Lower leg skin (tissue), 4 donors: ENCODE results near the gene PAPOLB. TPM values are rescaled to one million over a fixed set of nuclear protein-coding genes. Genes with fewer than 3 reads are reported as not detected.

Source experiments
- DNase-seq, 2 donors: peaks; one replicate each; pipeline ENCODE4 v3.0.0-alpha.2; 2019; ENCODE audit warnings: low spot score in 2 of 2
- H3K4me3 ChIP-seq: fragments of 200-600 bp; sonication (generic); 2 replicates; pipeline ENCODE4 v1.5.1; 2017; ENCODE audit warnings: mild to moderate bottlenecking, low read depth; ENCODE audit not compliant: poor library complexity, severe bottlenecking
- CTCF ChIP-seq, 3 donors: fragments of 450-650 bp; IDR thresholded peaks; one replicate each; pipeline ENCODE4 v1.5.1; 2016; ENCODE audit warnings: antibody characterized with exemption in 3 of 3, mild to moderate bottlenecking in 3 of 3, moderate library complexity in 2 of 3
- POLR2A ChIP-seq, 2 donors: fragments of 450-650 bp; IDR thresholded peaks; one replicate each; pipeline ENCODE4 v1.6.1; 2016 to 2017; ENCODE audit warnings: antibody characterized with exemption in 2 of 2, mild to moderate bottlenecking in 1 of 2, moderate library complexity in 1 of 2
- WGBS, 2 donors: methylation state at CpG; one replicate each; pipeline ENCODE4 v1.1.5; 2018; 5-methylcytosine and 5-hydroxymethylcytosine counted together
- intact Hi-C: fragments of 100-400 bp; cut with DNase I; formaldehyde crosslinking; loops from one replicate; pipeline ENCODE4 v1.15.0; 2023; ENCODE audit warnings: low total_unique reads
- total RNA-seq, 4 donors: library from RNA; depleted of rRNA; stranded (reverse); fragments of >200 nt; gene quantifications; one replicate each; pipeline ENCODE4 v1.1.0, GENCODE V29; 2016

The PAPOLB gene
- total RNA-seq, 4 donors from 2014 or later = 0.08 TPM; not detected in 3

GRCh38 chr7:4882169-4883032 is 20.6 kb upstream of the PAPOLB start:
- intact Hi-C loops = loop anchor here (10.0 kb wide), 1 partner anchor 78 kb away; no protein-coding TSS in a partner anchor
- peak; percentile 66 to 93 for DNase-seq
- H3K4me3 ChIP-seq = peak overlapping the region; percentile 43
- TF ChIP-seq CTCF (IDR thresholded peaks at IDR 0.05) (no peak), POLR2A (IDR thresholded peaks at IDR 0.05) (no peak)
- WGBS, 2 donors = 7 to 19% methylated on average over 33 to 35 of the region's 35 CpGs

DNA sequence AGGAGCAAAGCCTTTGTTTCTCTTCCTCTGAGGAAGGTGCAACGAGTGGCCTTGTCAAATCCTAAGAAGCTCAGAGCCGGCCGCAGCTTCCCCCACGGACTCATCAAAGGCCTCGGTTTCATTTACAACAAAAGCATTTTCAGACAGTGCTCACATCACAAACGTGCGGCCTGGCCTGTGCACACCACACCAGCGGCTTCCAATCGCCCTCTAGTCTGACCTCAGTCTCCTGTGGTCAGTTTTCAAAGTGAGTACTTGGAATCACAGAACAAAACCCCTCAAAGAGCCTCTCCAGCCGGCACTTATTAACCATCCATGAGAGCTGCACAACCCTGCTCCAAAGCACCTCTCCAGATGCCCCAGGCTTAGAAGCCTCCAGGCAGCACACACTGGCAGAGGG is 18.4 kb upstream of the PAPOLB start:
- no peak overlapping the region for H3K4me3 ChIP-seq
- peak in 1 of 2 donors; percentile 52 for DNase-seq
- TF ChIP-seq POLR2A (IDR thresholded peaks at IDR 0.05) = no peak
- no peak for TF ChIP-seq CTCF (IDR thresholded peaks at IDR 0.05)
- intact Hi-C loops = loop anchor here (10.0 kb wide), 1 partner anchor 75 kb away; no protein-coding TSS in a partner anchor
- 72 to 77% methylated on average over 10 of the region's 10 CpGs for WGBS, 2 donors

GRCh38 chr7:4879396-4880081 is 17.7 kb upstream of the PAPOLB start:
- H3K4me3 ChIP-seq = no peak overlapping the region
- TF ChIP-seq POLR2A (IDR thresholded peaks at IDR 0.05) = no peak
- no peak for TF ChIP-seq CTCF (IDR thresholded peaks at IDR 0.05)
- intact Hi-C loops = loop anchor here (10.0 kb wide), 1 partner anchor 75 kb away; no protein-coding TSS in a partner anchor
- 78 to 80% methylated on average over 25 to 27 of the region's 27 CpGs for WGBS, 2 donors
- DNase-seq = no peak

DNA sequence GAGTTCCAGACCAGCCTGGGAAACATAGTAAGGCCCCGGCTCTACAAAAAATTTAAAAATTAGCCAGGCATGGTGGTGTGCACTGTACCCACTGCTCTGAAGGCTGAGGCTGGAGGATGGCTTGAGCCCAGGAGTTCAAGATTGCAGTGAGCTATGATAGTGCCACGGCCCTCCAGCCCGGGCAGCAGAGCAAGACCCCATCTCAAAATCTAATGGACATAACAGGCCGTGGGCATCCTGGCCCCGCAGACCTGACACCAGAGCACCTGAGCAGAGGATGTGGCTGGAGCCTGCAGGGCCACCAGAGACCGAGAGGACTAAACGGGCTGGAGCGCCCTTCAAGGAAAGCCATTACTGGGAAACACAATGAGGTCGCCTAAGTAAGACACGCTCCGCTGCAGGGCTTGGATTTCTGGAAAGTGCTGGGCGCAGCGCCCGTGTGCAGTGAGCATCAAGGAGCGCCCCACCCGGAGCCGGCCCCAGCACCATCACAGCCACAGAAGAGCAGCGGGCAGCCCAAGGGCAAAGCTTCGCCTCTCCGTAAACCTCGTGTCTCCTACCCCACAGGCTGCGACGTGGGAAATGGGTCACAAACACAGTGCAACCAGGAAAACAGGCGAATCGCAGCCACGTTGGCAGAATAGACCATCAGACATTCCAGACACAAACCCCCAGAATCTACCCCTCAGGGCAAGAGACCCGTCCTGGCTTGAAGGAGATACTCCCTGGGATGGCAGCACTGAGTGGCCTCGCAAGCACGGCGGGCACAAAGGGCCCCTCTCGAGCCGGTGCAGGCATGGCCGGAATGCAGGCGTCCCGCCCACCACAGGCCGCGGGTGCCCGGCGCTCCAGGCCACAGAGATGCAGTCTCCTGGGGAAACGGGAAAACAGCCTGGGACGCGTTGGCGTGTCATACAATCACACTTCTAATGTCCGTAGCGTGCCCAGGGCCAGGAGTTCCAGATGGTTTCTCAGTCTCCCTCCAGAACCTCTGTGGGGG is 16.8 kb upstream of the PAPOLB start:
- intact Hi-C loops = no loop called here
- H3K4me3 ChIP-seq = no peak overlapping the region
- no peak for DNase-seq
- 73 to 74% methylated on average over 45 of the region's 45 CpGs for WGBS, 2 donors
- TF ChIP-seq CTCF (IDR thresholded peaks at IDR 0.05) (no peak), POLR2A (IDR thresholded peaks at IDR 0.05) (no peak)

DNA sequence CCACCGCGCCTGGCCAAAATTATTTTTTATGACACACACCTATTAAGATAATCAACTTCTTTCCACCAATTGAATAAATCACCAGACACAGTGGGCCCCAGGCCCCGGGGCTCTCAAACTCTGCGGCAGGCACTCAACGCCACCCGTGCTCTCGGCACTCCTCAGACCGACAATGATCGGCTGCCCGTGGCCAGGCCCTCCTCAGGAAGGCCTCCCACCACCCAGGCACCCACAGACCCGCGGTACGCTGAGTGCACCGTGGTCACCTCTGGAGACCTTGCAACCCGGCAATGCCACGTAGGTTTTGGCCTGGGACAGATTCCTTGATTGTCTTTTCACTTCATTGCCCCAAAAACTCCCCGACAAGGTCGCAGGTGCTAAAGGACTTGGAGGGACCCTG is 14.8 kb upstream of the PAPOLB start:
- TF ChIP-seq CTCF (IDR thresholded peaks at IDR 0.05) = no peak
- TF ChIP-seq POLR2A (IDR thresholded peaks at IDR 0.05) = no peak
- intact Hi-C loops = no loop called here
- no peak for DNase-seq
- 97 to 98% methylated on average over 18 of the region's 18 CpGs for WGBS, 2 donors
- H3K4me3 ChIP-seq = no peak overlapping the region
